ENCODE results near the gene LMBR1.
"Not testable (repeated sequence)": the region's sequence is repeated elsewhere in the genome, so short reads cannot be mapped to it uniquely, and the experiment has no call there.

- TF ChIP-seq FOXK2 (IDR thresholded peaks at IDR 0.05); L3MBTL2 (conservative IDR thresholded peaks at IDR 0.05); FOXM1 (IDR thresholded peaks at IDR 0.05; ENCODE audit: borderline replicate concordance); SUZ12 (IDR thresholded peaks at IDR 0.05); ZNF384 (IDR thresholded peaks at IDR 0.05); CTBP1 (IDR thresholded peaks at IDR 0.05; ENCODE audit: borderline replicate concordance); ELF4 (IDR thresholded peaks at IDR 0.05); SP1 (IDR thresholded peaks at IDR 0.05); HDGF (IDR thresholded peaks at IDR 0.05; ENCODE audit: borderline replicate concordance); PKNOX1 (IDR thresholded peaks at IDR 0.05); FOXA1 (IDR thresholded peaks at IDR 0.05): not testable (repeated sequence)
Observed at GRCh38 chr7:156900093-156900492, 7.1 kb upstream of the LMBR1 start.
